HG02943 (cell line): Measurements from ENCODE around the gene UGT1A10.
"Not testable (repeated sequence)": the region's sequence is repeated elsewhere in the genome, so short reads cannot be mapped to it uniquely, and the experiment has no call there.

ENCODE experiments used
- ATAC-seq: cut with Tn5 transposase; IDR thresholded peaks from one replicate; pipeline ENCODE4 v1.9.1; 2021; ENCODE audit warnings: mild to moderate bottlenecking, low read depth, moderate library complexity; ENCODE audit not compliant: unreplicated experiment

The UGT1A10 gene

GRCh38 chr2:233736868-233737653 lies 100.8 kb downstream of the UGT1A10 start:
- not testable (repeated sequence) for ATAC-seq

GRCh38 chr2:233740870-233741269 lies 104.6 kb downstream of the UGT1A10 start:
- ATAC-seq = no peak

GRCh38 chr2:233743464-233744259 lies 107.4 kb downstream of the UGT1A10 start:
- ATAC-seq = no peak

GRCh38 chr2:233745073-233745755 lies 109.0 kb downstream of the UGT1A10 start:
- no peak for ATAC-seq

GRCh38 chr2:233745838-233746237 lies 109.6 kb downstream of the UGT1A10 start:
- ATAC-seq = not testable (repeated sequence)

GRCh38 chr2:233746475-233747282 lies 110.4 kb downstream of the UGT1A10 start:
- ATAC-seq = no peak

- no peak for ATAC-seq
These were observed 111.0 kb downstream of the UGT1A10 start for GRCh38 chr2:233747283-233747544.

GRCh38 chr2:233750689-233751088 lies 114.4 kb downstream of the UGT1A10 start:
- ATAC-seq = not testable (repeated sequence)

- ATAC-seq = not testable (repeated sequence)
These were observed 115.2 kb downstream of the UGT1A10 start for GRCh38 chr2:233751212-233752009.

GRCh38 chr2:233754872-233755611 lies 118.8 kb downstream of the UGT1A10 start:
- no peak for ATAC-seq

GRCh38 chr2:233756429-233757081 lies 120.3 kb downstream of the UGT1A10 start:
- ATAC-seq = no peak

GRCh38 chr2:233758141-233758540 lies 121.9 kb downstream of the UGT1A10 start:
- ATAC-seq = no peak

GRCh38 chr2:233758849-233759248 lies 122.6 kb downstream of the UGT1A10 start:
- ATAC-seq = no peak

GRCh38 chr2:233760043-233760442 lies 123.8 kb downstream of the UGT1A10 start, which contains the start of gene UGT1A1:
Gene UGT1A1, plus strand, starts transcription at chr2:233760270. Its CDS starts 18 bp downstream, at chr2:233760288.
- ATAC-seq = no peak

- no peak for ATAC-seq
These were observed 125.0 kb downstream of the UGT1A10 start for GRCh38 chr2:233761040-233761769.

- no peak for ATAC-seq
These were observed 128.0 kb downstream of the UGT1A10 start for GRCh38 chr2:233764264-233764663.

GRCh38 chr2:233764761-233765160 lies 128.5 kb downstream of the UGT1A10 start:
- ATAC-seq = no peak

GRCh38 chr2:233766416-233766815 lies 130.2 kb downstream of the UGT1A10 start:
- ATAC-seq = no peak
